NCI-H82 treated with DMSO at 0.1 percent for 48 hours (cell line): ENCODE results near the gene VAPA.
A peak's percentile ranks its signal among the peaks of the same experiment; 100 is the strongest.

Experiments used
- DNase-seq: peaks from one replicate; lab custom pipeline; 2025; ENCODE audit not compliant: unreplicated experiment; lab: John Stamatoyannopoulos, UW

Gene VAPA

DNA sequence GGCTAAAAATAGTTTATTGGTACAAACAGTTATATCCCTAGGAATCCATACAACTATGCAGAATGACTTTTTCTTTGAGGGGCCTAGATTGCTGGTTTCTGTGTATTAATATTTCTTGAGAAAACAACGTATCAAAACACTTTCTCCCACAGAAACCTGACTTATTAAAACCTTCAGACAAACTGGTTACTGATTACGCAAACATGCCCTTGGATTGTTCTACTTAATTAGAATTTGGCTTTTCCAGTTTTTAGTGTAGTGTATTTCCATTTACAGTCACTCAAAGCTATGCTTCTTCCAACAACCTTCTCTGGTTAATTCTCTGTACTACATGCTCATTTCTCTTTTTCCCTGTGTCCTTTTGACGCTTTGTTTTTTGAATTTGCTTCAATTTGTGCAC, 20.0 kb downstream of the VAPA start:
- DNase-seq, result no peak

DNA sequence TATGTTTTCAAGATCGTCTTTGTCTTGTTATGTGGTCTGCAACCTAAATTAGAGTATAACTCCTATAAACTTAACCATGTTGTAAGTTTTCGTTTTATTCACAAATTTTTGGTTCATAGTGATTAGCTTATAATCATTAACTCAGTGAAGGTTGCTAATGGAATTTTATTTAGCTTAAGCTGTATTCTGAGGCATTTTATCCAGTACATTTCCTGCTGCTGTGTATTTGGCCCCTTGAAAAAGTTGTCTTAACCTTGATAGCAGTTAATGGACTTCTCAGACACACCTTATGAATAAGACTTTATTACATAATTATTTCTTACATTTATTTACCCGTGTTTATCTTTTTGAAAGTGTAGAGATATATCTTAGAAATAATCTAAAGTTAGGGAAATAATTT, 20.5 kb downstream of the VAPA start:
- DNase-seq, result no peak

DNA sequence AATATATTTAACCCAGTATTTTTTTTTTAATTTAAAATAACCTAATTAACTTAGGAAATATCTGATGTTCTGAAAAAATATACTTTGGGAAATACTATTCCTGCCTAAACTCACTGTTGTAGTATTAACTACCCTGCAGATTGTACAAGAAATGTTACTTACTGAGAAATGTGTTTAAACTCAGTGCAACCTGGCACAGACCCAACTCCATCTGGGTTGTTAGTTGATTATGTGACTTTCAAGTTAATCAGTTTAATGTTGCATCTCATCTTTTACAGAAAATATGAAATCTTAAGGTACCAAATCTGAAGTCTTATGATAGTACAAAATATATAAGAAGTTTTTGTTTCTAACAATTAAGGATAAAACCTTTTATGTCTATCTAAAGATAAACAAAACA, 27.3 kb downstream of the VAPA start:
- DNase-seq, result no peak

DNA sequence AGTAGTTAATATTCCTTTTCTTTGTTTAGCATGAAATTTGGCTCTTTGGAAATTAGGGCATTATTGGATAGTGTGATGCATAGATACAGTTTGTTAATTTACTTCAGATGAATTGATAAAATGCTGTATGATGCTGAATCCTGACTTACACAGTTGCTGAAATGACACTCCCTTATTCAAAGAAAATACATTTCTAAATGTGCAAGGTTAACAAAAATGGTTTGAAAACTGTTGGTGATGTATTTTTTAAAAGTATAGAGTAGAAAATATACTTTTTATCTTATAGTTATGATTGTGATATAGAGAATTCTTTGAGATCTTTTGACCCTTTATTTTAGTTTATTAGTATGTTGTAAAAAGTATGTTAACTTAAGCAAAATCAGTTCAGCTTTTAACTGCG, 27.8 kb downstream of the VAPA start:
- DNase-seq, result no peak

DNA sequence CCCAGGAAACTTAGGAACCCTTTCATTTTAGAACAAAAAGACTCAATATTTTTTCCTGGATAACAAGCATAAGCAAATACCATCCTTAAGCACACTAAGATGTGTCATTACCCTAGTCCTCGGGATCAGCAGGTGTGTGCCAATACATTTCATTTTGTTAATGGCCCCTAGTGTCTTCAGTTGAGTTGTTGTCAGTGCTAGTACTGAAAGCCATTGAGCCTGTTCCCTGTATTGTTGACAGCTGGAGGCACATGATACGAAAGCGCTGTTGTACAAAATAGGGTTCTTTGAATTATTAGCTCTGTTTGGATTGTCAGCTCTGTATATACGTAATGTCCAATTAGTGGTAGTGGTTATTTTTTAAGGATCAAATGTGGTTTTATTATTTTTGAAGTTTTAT, 29.5 kb downstream of the VAPA start:
- DNase-seq, result no peak

DNA sequence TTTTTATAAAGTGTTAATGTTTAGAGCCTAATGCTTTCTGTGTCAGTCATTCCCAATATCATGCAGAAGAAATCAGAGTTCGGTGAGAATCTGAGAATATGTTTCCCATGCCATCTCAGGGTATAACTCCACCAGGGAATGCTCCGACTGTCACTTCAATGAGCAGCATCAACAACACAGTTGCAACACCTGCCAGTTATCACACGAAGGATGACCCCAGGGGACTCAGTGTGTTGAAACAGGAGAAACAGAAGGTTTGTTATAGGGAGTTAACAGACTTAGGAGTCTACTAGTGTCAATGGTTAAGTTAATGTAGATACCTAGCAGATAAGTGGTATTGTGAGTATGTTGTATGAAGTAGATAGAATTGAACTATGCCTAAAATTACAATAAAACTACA, 31.0 kb downstream of the VAPA start:
- no peak for DNase-seq

DNA sequence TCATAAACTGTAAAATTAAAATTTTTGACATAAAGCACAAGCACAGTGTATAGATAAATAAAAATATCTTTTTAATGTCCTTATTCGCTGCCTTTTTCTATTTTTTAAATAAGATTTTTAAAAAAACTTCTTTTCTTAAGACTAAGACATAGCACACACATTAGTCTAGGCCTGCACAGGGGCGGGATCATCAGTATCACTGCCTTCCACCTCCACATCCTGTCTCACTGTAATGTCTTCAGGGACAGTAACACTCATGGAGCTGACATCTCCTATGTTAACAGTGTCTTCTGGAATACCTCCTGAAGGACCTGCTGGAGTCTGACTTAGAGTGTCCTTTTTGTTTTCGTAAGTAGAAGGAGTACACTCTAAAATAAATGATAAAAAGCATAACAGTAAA, 33.0 kb downstream of the VAPA start:
- no peak for DNase-seq

DNA sequence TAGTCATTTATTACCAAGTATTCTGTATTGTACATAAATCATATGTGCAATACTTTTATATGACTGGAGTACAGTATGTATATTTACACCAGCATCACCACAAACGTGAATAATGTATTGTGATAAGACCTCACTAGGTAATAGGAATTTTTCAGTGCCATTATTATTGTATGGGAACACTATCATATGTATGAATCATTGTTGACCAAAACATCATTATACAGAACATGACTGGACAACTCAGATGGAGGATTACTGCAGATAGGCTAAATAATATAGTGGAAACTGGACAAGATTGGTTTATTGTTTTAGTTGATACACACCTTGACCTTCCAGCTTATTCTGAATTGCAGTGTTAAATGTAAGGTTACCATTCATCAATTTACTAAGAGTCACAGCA, 33.4 kb downstream of the VAPA start:
- DNase-seq, result no peak

DNA sequence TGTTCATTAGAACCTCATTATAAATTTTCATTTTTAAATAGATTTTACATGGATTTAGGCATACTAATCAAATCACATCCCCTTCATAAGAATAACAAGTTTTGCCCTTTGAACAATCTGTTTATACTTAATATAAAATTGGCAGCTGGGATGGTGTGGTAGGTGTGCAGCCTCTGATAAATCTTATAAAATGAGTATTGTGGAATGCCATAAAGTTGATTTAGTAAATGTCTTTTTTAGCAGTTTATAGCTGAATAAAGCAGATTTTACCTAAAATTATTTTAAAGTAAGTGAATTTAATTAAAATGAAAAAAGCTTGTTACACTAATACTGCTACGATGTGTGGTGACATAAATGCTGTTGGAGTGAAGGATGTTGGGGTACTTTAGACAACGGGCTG, 35.5 kb downstream of the VAPA start:
- no peak for DNase-seq

DNA sequence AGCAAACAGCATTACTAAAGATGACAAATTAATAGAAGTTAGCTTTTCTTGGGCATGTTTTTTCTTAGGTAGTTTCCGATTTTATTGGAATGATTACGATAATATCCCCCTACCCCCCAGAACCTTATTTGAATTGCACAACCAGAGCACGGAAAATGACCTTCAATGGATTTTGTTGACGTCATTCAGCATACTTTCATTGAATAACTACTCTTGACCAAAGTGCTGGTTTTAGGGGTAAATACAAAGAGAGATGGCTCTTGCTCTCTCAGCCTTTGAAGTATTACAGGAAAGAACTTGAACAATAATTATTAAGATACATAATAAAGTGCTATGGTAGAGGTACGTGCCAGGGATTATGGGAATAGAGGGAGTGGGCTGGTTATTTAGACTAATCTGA, 36.0 kb downstream of the VAPA start:
- no peak for DNase-seq

DNA sequence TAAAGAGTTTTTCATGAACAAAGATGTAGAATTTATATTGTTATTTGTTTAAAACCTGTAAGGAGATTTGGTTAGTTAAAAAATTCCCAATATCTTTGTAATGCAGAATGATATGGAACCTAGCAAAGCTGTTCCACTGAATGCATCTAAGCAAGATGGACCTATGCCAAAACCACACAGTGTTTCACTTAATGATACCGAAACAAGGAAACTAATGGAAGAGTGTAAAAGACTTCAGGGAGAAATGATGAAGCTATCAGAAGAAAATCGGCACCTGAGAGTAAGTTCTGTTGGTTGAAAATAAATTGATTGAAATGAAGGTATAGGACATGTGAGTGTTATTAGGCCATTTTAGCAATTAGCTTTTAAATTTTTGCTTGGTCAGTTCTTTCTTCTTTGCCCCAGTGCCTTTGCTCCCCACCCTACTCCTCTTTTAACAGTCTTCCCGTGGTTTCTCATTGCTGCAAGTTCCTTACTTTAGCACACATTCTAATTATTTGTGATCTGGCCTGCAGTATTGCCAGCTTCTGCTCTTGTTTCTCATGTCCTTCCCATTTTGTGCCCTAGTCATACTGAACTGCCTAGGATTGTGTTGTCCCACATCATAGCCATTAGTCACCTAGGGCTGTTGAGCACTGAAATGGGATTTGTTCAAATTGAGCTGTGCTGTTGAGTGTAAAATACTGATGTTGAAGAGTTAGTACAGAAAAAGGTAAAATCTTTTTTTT, 36.6 kb downstream of the VAPA start:
- no peak for DNase-seq

DNA sequence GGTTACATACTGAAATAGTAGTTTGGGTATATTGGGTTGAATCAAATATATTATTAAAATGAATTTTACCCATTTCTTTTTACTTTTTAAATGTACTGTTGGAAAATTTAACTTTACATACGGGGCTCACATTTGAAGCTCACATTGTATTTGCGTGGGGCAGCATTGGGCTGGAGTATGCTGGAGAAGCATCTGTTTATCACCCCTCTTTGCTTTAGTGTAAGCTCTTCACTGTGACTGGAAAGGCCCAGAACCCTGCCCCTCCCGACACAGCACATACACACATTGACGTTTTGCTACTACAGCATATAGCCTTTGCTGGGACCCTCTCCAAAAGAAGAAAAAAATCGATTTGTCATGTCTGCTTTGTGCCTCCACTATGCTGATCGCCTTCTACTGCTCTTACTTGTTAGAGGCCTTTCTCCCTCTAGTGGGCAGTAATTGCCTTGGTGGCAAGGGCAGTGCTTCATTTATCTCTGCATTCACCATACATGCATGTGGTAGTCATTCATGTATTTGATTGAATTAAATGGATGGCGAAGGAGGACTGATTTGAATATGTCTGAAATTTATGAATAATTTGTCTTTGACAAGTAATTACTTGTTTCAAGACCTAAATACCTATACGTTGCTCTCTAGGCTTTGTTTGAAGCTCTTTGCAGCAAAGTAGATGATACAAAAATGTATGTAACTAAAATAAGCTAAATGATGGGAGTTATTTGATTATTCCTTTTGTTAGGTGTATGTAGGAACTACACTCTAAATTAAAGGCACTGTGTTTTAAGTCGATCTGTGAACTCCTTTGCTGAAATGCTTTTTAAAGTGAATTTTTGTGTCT, 37.4 kb downstream of the VAPA start:
- peak; percentile 16 for DNase-seq

DNA sequence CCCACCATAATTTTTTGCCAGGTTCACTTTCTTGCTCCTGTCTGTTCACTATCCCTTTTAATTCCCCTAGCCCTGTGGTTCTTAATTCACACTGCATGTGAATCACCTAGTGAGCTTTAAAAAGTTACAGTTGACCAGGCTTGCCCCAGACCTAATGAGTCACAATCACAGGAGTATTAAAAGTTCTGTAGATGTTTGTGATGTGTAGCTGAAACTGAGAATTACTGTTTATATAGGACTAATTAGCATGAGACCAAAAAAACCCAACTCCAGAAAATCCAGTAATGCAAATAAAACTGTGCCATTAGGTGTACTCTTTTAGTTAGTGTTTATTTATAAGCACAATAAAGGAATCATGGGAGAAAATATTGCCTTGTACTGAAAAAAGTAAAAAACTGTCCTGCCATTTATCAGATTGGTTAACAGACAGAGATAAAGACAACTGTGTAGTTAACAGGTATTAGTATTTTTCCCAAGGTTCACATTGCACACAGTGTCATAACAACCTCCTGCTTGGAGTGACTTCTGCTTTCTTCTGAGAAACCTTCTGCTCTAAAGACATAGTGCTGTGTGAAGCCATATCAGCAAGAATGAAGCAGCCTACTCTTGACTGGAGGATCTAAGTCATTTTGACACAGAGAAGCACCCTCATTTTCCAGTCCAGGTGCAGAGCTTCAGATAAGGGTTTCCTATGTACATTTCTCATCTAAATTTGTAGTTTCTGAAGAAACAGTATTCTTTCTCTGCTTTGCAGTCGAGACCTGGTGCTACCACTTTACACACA, 39.0 kb downstream of the VAPA start:
- no peak for DNase-seq

DNA sequence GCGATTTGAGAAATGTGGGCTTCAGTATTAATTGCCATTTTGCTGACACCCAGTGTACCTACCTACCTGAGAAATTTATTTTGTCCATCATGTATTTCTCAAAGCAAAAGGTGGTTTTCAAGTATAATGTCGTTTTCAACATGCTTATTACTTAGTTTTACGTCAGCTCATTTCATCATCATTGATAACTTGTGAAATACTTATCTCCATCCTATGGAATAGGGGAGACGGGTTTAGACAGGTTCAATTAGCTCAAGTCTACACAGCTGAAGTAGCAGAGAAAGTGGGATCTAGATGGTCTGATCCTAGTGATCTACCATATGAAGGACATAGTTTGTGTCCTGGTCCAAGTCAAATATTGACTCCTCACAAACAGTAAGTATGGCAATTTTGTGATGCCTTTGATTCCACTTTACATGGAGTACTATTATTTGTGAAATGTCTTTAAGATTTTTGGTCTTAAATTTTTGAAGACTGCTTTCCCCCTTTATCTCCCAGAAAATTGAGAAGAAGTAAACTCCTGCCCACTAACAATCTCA, 45.1 kb downstream of the VAPA start:
- no peak for DNase-seq

DNA sequence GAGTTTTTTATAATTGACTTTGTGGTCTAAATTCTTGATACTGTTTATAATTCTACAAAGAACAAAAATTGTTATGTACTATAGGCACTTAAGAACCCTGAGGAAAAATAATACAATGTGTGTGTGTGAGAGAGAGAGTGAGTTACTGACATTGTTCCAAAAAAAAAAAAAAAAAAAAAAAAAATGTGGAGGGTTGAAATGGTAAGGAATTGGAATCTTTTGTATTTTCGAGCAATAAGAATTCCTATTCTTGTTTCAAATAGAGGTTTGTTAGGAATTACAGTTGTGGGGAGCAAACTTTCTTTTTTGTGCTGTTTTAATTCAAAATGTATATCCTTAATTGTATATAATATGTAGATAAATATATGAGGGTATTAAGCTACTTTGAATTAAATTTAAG, 45.7 kb downstream of the VAPA start:
- no peak for DNase-seq

DNA sequence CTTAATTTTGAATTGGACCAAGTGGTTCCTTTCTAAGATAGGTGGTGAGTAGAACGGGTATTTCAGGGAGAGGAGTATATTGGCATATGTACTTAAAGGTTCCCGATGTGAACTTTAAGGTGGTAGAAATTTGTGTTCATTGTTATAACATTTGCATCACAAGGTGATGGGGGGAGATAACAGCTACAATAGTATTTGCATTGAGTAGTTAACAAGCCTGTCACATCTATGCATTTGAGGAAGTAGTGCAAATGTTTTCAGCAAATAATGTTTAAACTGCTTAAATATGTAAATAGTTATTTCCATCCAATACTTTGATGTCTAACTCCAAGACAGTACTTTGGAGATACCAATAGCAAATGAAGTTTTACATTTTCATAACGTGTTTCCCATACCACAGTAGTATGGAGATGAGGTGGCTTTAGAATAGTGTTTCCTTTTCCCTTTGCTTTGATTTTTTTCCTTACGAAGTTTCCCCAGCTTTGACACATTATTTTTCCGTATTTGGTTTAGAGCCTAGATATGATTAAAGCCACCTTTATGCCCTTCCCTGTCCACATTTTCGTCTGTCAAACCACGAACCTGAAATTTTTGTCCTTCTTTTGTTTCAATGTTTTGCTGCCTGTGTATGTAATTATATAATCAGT, 46.6 kb downstream of the VAPA start:
- DNase-seq, result no peak

DNA sequence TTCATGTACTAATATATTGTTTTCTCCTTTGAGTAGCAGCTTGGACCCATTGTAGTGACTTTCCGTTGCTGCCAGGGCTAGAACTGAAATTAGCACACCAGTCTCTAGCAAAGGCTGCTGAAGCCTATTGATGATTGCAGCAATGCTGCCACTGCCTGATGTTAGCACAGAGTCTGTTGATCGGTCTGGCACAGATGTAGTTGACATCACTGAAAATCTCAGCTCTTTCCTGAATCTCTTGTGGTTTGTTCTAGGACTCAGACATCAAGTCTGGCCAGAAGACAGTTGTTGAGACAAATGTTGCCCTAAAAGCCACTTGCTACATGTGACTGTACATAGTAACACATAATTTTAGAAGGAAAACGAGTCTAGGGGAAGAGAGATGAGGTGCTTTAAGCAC, 47.2 kb downstream of the VAPA start:
- DNase-seq, result no peak

DNA sequence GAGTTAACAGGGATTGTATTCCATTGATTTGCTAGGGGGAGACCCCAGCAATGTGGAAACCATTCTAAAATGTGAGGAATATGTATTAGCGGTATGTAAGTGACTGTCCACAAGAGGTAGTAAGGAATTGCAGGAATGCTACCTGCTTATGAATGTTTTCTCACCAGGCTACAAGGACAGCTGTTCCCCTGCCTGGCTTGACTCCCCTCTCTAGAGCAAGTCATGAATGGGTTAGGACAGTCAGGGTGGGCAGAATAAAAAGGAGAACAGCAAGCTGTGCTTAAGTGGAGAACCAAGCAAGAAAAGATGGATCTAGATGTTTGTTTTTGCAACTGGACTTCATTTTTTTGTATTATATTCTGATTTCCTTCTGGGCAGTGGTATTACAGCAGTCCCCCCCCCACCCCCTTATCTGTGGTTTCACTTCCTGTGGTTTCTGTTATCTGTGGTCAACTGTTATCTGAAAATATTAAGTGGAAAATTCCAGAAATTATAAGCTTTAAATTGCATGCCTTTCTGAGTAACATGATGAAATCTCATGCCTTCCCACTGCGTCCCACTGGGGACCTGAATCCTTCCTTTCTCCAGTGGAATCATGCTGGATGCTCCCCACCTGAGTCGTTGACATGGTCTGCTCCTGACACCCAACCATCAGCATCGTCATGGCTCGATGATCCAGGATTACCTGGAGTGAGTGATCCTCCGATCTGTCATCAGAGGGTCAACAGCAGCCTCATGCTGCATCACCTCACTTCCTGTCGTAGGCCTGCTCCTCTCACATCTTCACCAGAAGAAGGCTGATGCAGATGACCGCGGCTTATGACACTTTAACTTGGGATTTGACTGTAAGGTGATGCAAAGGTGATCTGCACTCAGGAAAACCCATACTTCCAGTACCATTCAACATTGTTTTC, 52.2 kb downstream of the VAPA start:
- no peak for DNase-seq

DNA sequence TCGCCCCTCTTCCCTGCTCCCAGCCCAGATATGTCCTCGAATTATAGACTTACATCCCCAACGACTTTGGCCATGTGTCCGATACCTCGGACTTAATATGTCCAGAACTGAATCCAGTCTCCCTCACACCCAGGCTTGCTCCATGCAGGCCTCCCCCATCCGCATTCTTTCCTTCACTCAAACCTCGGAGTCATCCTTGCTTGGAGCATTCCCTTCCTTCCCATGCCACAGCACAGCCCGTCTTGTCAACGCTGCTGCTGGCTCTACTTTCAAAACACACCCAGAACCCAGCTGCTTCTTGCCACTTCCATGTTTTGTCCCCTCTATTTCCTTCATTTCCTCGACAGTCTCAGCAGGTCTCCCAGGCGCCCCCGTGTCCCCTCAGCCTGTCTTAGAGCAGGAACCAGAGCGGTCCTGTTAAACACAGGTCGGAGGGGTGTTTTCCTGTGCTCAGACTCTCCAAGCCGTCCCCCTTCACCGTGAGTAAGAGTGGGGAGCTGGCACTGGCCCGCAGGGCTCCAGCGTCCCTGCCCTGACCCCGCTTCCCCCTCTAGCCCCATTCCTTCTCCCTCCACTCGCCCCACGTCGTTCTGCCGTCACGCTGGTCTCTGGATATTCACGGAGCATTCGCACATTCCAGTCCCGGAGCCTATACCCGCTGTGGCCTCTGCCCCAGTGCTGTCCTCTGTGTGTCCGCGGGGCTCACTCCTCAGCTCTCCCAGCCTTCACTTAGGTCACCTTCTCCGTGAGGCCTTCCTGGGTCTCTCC, 54.4 kb downstream of the VAPA start:
- no peak for DNase-seq
